HG02885 (cell line): ENCODE results near the gene COLEC11.

Experiments used
- ATAC-seq: cut with Tn5 transposase; IDR thresholded peaks from one replicate; pipeline ENCODE4 v1.9.1; 2021; ENCODE audit warnings: mild to moderate bottlenecking; ENCODE audit not compliant: unreplicated experiment, poor library complexity

COLEC11 gene

DNA sequence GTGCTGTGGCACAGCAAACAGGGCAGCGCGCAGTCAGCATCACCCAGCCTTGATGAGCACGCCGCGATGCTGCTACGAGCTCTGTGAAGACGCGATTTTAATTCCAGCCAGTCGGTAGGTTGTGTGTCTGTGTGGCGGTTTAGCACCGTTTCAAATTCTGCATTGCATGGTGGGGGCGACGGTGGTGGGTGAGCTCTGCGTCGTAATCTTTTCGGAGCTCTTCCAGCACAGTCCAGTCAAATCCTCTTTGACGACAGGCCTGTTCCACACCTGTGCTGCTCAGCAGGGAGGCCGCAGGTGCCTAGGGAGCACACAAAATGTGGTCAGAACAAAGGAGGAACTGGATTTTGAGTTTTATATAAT is 71.7 kb downstream of the COLEC11 start:
- no peak for ATAC-seq

DNA sequence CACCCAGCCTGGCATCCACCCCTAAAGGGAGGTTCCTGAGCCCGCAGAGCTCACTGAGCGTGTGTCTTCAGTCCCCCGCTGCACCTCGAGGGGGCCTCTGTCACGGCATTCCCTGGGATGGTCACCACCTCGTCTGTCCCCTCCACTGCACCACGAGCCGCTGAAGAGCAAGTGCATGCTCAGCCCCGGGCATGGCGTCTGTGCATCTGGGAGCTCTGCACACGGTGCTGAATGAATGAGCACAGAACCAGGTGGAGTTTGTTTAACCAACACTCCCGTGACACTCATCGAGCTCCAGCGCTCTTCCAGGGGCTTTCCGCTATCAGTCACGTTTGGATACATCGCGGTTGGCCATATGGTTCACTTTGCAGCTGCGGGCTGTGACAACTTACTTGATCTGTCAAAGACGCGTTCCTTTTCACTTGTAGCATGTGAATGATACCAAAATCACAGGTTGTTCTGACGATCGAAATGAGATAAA is 72.3 kb downstream of the COLEC11 start:
- ATAC-seq = peak; percentile 84

DNA sequence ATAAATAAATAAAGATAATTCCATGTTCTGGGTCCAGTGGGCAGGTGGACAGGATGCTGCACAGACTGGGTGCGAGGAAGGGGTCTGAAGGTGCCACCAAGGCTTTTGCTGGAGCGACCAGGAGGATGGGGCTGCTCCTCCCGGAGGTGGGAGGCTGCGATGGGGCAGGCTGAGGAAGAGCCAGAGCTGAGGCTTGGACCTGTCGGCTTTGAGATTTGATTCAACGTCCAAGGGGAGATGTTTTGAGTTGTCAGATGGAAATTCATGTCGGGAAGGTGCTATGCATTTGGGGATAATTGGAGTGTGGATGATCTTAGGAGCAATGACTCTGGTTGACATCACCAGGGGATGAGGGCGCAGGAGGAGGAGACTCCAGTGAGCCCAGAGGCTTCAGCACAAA is 74.7 kb downstream of the COLEC11 start:
- no peak for ATAC-seq

DNA sequence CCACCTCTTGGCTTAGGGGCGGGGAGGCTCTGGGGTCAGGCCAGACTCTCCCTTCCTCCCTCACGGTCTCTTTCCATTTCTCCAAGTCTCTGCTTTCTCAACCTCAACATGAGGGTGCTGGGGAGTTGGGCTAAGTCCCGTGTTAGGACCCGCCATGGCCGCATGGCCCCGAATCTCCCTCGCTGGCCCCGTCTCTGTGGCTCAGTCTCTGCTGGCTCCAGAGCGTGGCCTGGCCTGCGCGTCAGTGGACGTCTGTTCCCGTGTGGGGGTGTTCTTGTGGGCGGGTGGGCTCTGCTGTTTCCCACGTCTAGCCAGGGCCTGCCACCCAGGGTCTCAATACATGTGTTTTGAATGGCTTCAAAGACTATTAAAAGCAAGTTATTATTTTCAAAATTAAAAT is 75.5 kb downstream of the COLEC11 start:
- ATAC-seq = no peak

DNA sequence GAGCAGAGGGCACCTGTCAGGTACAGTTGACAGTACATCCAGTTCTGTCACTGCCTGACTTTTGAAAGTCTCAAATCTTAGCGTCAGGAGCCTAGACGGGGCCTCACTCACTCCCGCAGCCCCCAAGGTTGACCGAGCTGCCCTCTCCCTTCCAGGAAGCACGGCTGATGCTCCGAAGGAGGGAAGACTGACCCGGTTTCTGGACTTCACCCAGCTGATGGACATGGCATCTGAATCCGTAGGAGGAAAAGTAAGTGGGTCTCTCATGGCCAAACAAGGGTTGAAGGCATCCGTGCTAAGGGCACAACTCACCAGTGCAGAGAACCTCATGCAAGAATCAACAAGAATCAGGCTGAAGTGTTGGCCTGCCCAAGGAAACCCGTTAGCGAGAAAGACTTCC is 76.0 kb downstream of the COLEC11 start:
- ATAC-seq = no peak

- ATAC-seq = no peak
Measured at GRCh38 chr2:3672861-3673678, 78.2 kb downstream of the COLEC11 start.

- ATAC-seq = no peak
Measured at GRCh38 chr2:3674066-3674845, 79.3 kb downstream of the COLEC11 start.

GRCh38 chr2:3675687-3676086 is 80.8 kb downstream of the COLEC11 start:
- ATAC-seq = no peak

DNA sequence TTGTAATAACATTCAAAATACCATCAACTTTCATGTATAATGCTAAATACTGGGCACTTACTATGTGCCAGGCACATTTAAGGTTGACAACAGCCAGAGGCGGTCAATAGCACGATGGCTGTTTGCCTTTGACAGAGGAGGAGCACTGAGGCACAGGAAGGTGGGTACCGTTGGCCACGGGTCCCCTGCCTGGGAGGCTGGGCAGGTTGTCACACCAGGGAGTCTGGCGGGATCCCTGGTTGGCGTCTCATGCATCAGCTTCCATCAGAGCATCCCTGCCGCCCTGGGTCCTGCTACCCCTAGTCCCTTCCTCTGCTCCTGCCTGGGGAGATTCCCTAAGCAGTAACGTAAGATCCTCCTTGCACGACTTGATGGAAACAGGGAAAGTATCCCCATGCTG is 82.5 kb downstream of the COLEC11 start:
- no peak for ATAC-seq

GRCh38 chr2:3678212-3678611 is 83.3 kb downstream of the COLEC11 start:
- ATAC-seq = no peak

- ATAC-seq = no peak
Measured at GRCh38 chr2:3679180-3679579, 84.3 kb downstream of the COLEC11 start.

- no peak for ATAC-seq
Measured at GRCh38 chr2:3679616-3680393, 84.9 kb downstream of the COLEC11 start.

GRCh38 chr2:3680548-3681345 is 85.8 kb downstream of the COLEC11 start:
- peak; percentile 52 for ATAC-seq

GRCh38 chr2:3681625-3682024 is 86.7 kb downstream of the COLEC11 start:
- ATAC-seq = peak; percentile 43

DNA sequence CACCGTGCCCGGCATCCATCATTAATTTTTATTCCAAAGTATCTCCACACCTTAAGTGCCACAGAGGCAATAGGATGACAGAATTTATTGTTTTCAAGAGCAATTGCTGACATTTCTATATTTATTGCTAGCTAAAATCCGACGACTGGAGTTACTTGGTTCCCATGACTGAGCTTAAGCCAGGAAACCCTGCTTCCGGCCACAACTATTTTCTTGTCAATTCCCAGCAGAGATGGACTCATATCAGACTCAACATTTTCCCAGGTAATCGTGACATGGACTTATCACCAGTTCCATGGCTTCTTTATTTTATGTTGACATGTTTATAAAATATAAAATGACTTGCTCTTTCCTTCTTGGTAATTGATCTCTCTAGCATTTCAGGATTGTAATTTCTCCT is 87.9 kb downstream of the COLEC11 start:
- no peak for ATAC-seq

GRCh38 chr2:3683748-3684454 is 89.0 kb downstream of the COLEC11 start:
- ATAC-seq = no peak

DNA sequence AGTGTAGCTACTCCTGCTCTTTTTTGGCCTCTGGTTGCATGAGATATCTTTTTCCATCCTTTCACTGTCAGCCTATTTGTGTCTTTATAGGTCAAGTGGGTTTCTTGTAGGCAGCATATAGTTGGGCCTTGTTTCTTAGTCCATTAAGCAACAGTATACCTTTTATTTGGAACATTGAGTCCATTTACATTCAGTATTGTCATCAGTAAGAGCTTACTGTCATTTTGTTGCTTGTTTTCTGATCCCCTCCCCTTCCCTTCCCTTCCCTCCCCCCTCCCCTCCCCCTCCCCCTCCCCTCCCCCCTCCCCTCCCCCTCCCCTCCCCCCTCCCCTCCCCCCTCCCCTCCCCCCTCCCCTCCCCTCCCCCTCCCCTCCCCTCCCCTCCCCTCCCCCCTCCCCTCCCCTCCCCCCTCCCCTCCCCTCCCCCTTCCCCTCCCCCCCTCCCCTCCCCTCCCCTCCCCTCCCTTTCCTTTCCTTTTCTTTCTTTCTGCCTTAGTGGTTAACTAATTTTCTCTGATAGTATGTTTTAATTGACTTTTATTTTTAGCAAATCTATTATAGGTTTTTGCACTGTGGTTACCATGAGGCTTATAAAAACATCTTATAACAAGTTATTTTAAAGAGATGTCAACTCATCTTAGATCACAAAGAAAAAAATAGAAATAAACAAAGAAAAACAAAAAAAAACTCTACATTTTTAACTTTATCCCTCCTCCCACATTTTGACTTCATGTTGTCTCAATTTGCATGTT is 95.3 kb downstream of the COLEC11 start:
- no peak for ATAC-seq

- no peak for ATAC-seq
Measured at GRCh38 chr2:3692375-3692774, 97.5 kb downstream of the COLEC11 start.
